ENCODE measurements around the gene FBXO45.
"Not testable (repeated sequence)": the region's sequence is repeated elsewhere in the genome, so short reads cannot be mapped to it uniquely, and the experiment has no call there.

FBXO45 gene

GRCh38 chr3:196617256-196617655 lies 48.8 kb downstream of the FBXO45 start:
- Histone ChIP-seq H3K27me3 (ENCODE audit: insufficient read depth, low read length, poor library complexity) (no peaks in the 10 kb centered on the region), H4K20me1 (ENCODE audit: insufficient read depth, low read length) (no peaks in the 10 kb centered on the region), H3K36me3 (ENCODE audit: insufficient read depth, low read length) (no peaks in the 10 kb centered on the region), H2AFZ (ENCODE audit: low read depth, low read length) (peak overlapping the region; percentile 65), H3K4me2 (ENCODE audit: insufficient read depth, low read length) (no peak overlapping the region), H3K9me3 (ENCODE audit: insufficient read depth, low read length, severe bottlenecking) (no peaks in the 10 kb centered on the region), H3K4me1 (ENCODE audit: insufficient read depth, low read length) (peaks cover 31% of the 10 kb centered on the region), H3K4me3 (ENCODE audit: low read depth in 1 of 2, low read length in 2 of 2) (no peak overlapping the region), H3K27ac (ENCODE audit: low read length) (peak overlapping the region; percentile 69), H3K79me2 (ENCODE audit: insufficient read depth, low read length) (peaks cover 2% of the 10 kb centered on the region; the same call in 1 of the 2 replicates), H3K9ac (ENCODE audit: low read depth, low read length) (peak overlapping the region; percentile 24; the same call in 1 of the 2 replicates)
- TF ChIP-seq EZH2 (IDR thresholded peaks at IDR 0.05; ENCODE audit: borderline replicate concordance, low read depth, low read length, severe bottlenecking) (no peak), CTCF (IDR thresholded peaks at IDR 0.05; ENCODE audit: borderline replicate concordance, extremely low read depth, low read length, poor library complexity, severe bottlenecking) (no peak)
- no peak for ATAC-seq (ENCODE audit: insufficient read depth, low read depth)
- no peak for DNase-seq

- no peak overlapping the region for H3K4me2 ChIP-seq (ENCODE audit: insufficient read depth, low read length)
Observed at GRCh38 chr3:196619223-196619622, 50.8 kb downstream of the FBXO45 start.

GRCh38 chr3:196619627-196620026 lies 51.2 kb downstream of the FBXO45 start:
- DNase-seq; H2AFZ ChIP-seq (ENCODE audit: low read depth, low read length); H3K9ac ChIP-seq (ENCODE audit: low read depth, low read length); H3K9me3 ChIP-seq (ENCODE audit: insufficient read depth, low read length, severe bottlenecking); H3K27me3 ChIP-seq (ENCODE audit: insufficient read depth, low read length, poor library complexity); H3K36me3 ChIP-seq (ENCODE audit: insufficient read depth, low read length); H3K4me2 ChIP-seq (ENCODE audit: insufficient read depth, low read length); H4K20me1 ChIP-seq (ENCODE audit: insufficient read depth, low read length); H3K4me3 ChIP-seq (ENCODE audit: low read depth in 1 of 2, low read length in 2 of 2); H3K79me2 ChIP-seq (ENCODE audit: insufficient read depth, low read length); ATAC-seq (ENCODE audit: insufficient read depth, low read depth): not testable (repeated sequence)
- H3K4me1 ChIP-seq (ENCODE audit: insufficient read depth, low read length), result peaks cover 16% of the 10 kb centered on the region
- 0 out of 2 replicates have a peak overlapping the region, but pooled peaks have one; percentile 64 for H3K27ac ChIP-seq (ENCODE audit: low read length)

More at GRCh38 chr3:196619223-196619622, 50.8 kb downstream of the FBXO45 start:
- no peaks in the 10 kb centered on the region for H3K79me2 ChIP-seq (ENCODE audit: insufficient read depth, low read length)
- no peak for DNase-seq
- H3K27ac ChIP-seq (ENCODE audit: low read length), result peak overlapping the region; percentile 60
- no peaks in the 10 kb centered on the region for H3K36me3 ChIP-seq (ENCODE audit: insufficient read depth, low read length)
- H2AFZ ChIP-seq (ENCODE audit: low read depth, low read length), result peak overlapping the region; percentile 55; the same call in 1 of the 2 replicates
- no peak overlapping the region for H3K9ac ChIP-seq (ENCODE audit: low read depth, low read length)
- H3K9me3 ChIP-seq (ENCODE audit: insufficient read depth, low read length, severe bottlenecking), result no peaks in the 10 kb centered on the region
- H3K4me1 ChIP-seq (ENCODE audit: insufficient read depth, low read length), result peaks cover 12% of the 10 kb centered on the region
- H3K4me3 ChIP-seq (ENCODE audit: low read depth in 1 of 2, low read length in 2 of 2), result no peak overlapping the region
- ATAC-seq (ENCODE audit: insufficient read depth, low read depth), result no peak
- no peaks in the 10 kb centered on the region for H4K20me1 ChIP-seq (ENCODE audit: insufficient read depth, low read length)
- H3K27me3 ChIP-seq (ENCODE audit: insufficient read depth, low read length, poor library complexity), result no peaks in the 10 kb centered on the region
- TF ChIP-seq CTCF (IDR thresholded peaks at IDR 0.05; ENCODE audit: borderline replicate concordance, extremely low read depth, low read length, poor library complexity, severe bottlenecking) (no peak), EZH2 (IDR thresholded peaks at IDR 0.05; ENCODE audit: borderline replicate concordance, low read depth, low read length, severe bottlenecking) (no peak)

GRCh38 chr3:196620161-196620604 lies 51.7 kb downstream of the FBXO45 start:
- H3K9ac ChIP-seq (ENCODE audit: low read depth, low read length), result no peak overlapping the region
- TF ChIP-seq CTCF (IDR thresholded peaks at IDR 0.05; ENCODE audit: borderline replicate concordance, extremely low read depth, low read length, poor library complexity, severe bottlenecking), result no peak
- no peak for TF ChIP-seq EZH2 (IDR thresholded peaks at IDR 0.05; ENCODE audit: borderline replicate concordance, low read depth, low read length, severe bottlenecking)
- H3K27ac ChIP-seq (ENCODE audit: low read length), result peak overlapping the region; percentile 64; the same call in 1 of the 2 replicates
- no peaks in the 10 kb centered on the region for H4K20me1 ChIP-seq (ENCODE audit: insufficient read depth, low read length)
- H2AFZ ChIP-seq (ENCODE audit: low read depth, low read length), result no peak overlapping the region
- H3K4me3 ChIP-seq (ENCODE audit: low read depth in 1 of 2, low read length in 2 of 2), result no peak overlapping the region
- ATAC-seq (ENCODE audit: insufficient read depth, low read depth), result no peak
- no peaks in the 10 kb centered on the region for H3K27me3 ChIP-seq (ENCODE audit: insufficient read depth, low read length, poor library complexity)
- DNase-seq, result no peak
- no peaks in the 10 kb centered on the region for H3K79me2 ChIP-seq (ENCODE audit: insufficient read depth, low read length)
- H3K4me2 ChIP-seq (ENCODE audit: insufficient read depth, low read length), result no peak overlapping the region
- H3K4me1 ChIP-seq (ENCODE audit: insufficient read depth, low read length), result peaks cover 17% of the 10 kb centered on the region
- no peaks in the 10 kb centered on the region for H3K9me3 ChIP-seq (ENCODE audit: insufficient read depth, low read length, severe bottlenecking)
- no peaks in the 10 kb centered on the region for H3K36me3 ChIP-seq (ENCODE audit: insufficient read depth, low read length)
